ENCODE results near the gene GZMB.

Gene GZMB

GRCh38 chr14:24612196-24612595 is 21.8 kb downstream of the GZMB start:
- no peak for ATAC-seq

GRCh38 chr14:24609655-24610344 is 24.2 kb downstream of the GZMB start, which contains the start of gene GZMH:
GZMH (minus strand) TSS chr14:24609685; CDS start chr14:24609613, 72 bp downstream.
- ATAC-seq, result no peak
- no peak for TF ChIP-seq ESRRG (CRISPR knock-in tag; IDR thresholded peaks at IDR 0.05)
- TF ChIP-seq ARNTL (CRISPR knock-in tag; IDR thresholded peaks at IDR 0.05; ENCODE audit: borderline replicate concordance, low read depth), result no peak
- TF ChIP-seq ZNF8 (CRISPR knock-in tag; IDR thresholded peaks at IDR 0.05), result no peak
- no peak for TF ChIP-seq CREB5 (CRISPR knock-in tag; IDR thresholded peaks at IDR 0.05; ENCODE audit: low read depth)

More at GRCh38 chr14:24612196-24612595, 21.8 kb downstream of the GZMB start:
- TF ChIP-seq TOX (CRISPR knock-in tag; IDR thresholded peaks at IDR 0.05; ENCODE audit: borderline replicate concordance) (no peak), RARB (CRISPR knock-in tag; IDR thresholded peaks at IDR 0.05) (no peak), OSR1 (CRISPR knock-in tag; IDR thresholded peaks at IDR 0.05) (no peak), GLIS3 (CRISPR knock-in tag; IDR thresholded peaks at IDR 0.05) (no peak), PATZ1 (CRISPR knock-in tag; IDR thresholded peaks at IDR 0.05; ENCODE audit: borderline replicate concordance) (no peak), ZFP3 (CRISPR knock-in tag; IDR thresholded peaks at IDR 0.05) (no peak), ESRRG (CRISPR knock-in tag; IDR thresholded peaks at IDR 0.05) (no peak), PPARA (CRISPR knock-in tag; IDR thresholded peaks at IDR 0.05; ENCODE audit: borderline replicate concordance) (no peak)

GRCh38 chr14:24607635-24608514 is 26.1 kb downstream of the GZMB start:
- ATAC-seq, result no peak
- TF ChIP-seq CSDC2 (CRISPR knock-in tag; IDR thresholded peaks at IDR 0.05) (no peak), ZNF8 (CRISPR knock-in tag; IDR thresholded peaks at IDR 0.05) (no peak), ZNF565 (CRISPR knock-in tag; conservative IDR thresholded peaks at IDR 0.05; ENCODE audit: low read depth) (no peak), ZFP3 (CRISPR knock-in tag; IDR thresholded peaks at IDR 0.05) (no peak), PPARA (CRISPR knock-in tag; IDR thresholded peaks at IDR 0.05; ENCODE audit: borderline replicate concordance) (no peak), SNAI2 (CRISPR knock-in tag; IDR thresholded peaks at IDR 0.05) (no peak), ZFP30 (CRISPR knock-in tag; IDR thresholded peaks at IDR 0.05) (no peak), POU6F1 (CRISPR knock-in tag; IDR thresholded peaks at IDR 0.05; ENCODE audit: borderline replicate concordance, low read depth) (no peak), RARB (CRISPR knock-in tag; IDR thresholded peaks at IDR 0.05) (no peak), CREB5 (CRISPR knock-in tag; IDR thresholded peaks at IDR 0.05; ENCODE audit: low read depth) (no peak), TCF4 (CRISPR knock-in tag; IDR thresholded peaks at IDR 0.05; ENCODE audit: borderline replicate concordance) (no peak), ZC3H10 (CRISPR knock-in tag; IDR thresholded peaks at IDR 0.05) (no peak), ARNTL (CRISPR knock-in tag; IDR thresholded peaks at IDR 0.05; ENCODE audit: borderline replicate concordance, low read depth) (no peak), ISL1 (CRISPR knock-in tag; IDR thresholded peaks at IDR 0.05) (no peak), TSHZ2 (CRISPR knock-in tag; IDR thresholded peaks at IDR 0.05) (no peak), OSR1 (CRISPR knock-in tag; IDR thresholded peaks at IDR 0.05) (no peak), ESRRG (CRISPR knock-in tag; IDR thresholded peaks at IDR 0.05) (no peak), BACH2 (CRISPR knock-in tag; IDR thresholded peaks at IDR 0.05; ENCODE audit: borderline replicate concordance) (no peak)
